RWPE2 (cell line): ENCODE data around the gene CCNO.
A peak's percentile ranks its signal among the peaks of the same experiment; 100 is the strongest.

Source experiments
- ATAC-seq: fragments of 200-7000 bp; cut with Tn5 transposase; 3 replicates; pipeline ENCODE4 v1.9.1; 2021; ENCODE audit warnings: low read depth
- DNase-seq: peaks from one replicate; pipeline ENCODE4 v3.0.0-alpha.2; 2020; ENCODE audit warnings: low spot score
- H3K27ac ChIP-seq: fragments of 450-650 bp; 2 replicates; pipeline ENCODE4 v1.5.1; 2017; ENCODE audit warnings: mild to moderate bottlenecking; ENCODE audit not compliant: poor library complexity, severe bottlenecking
- H3K27me3 ChIP-seq: fragments of 250-450 bp; sonication (Bioruptor Pico); 2 replicates; pipeline ENCODE4 v1.5.1; 2021; ENCODE audit warnings: mild to moderate bottlenecking, moderate library complexity; ENCODE audit not compliant: insufficient read depth, poor library complexity, severe bottlenecking
- H3K36me3 ChIP-seq: fragments of 250-450 bp; sonication (Bioruptor Pico); 2 replicates; pipeline ENCODE4 v1.5.1; 2020; ENCODE audit warnings: low read depth, mild to moderate bottlenecking, moderate library complexity
- H3K4me1 ChIP-seq: fragments of 250-450 bp; sonication (Bioruptor Pico); 2 replicates; pipeline ENCODE4 v1.5.1; 2021; ENCODE audit warnings: mild to moderate bottlenecking, moderate library complexity; ENCODE audit not compliant: insufficient read depth, poor library complexity, severe bottlenecking
- H3K4me3 ChIP-seq: fragments of 250-450 bp; sonication (Bioruptor Pico); 2 replicates; pipeline ENCODE4 v1.5.1; 2021; ENCODE audit warnings: mild to moderate bottlenecking, moderate library complexity; ENCODE audit not compliant: severe bottlenecking
- H3K9me3 ChIP-seq: fragments of 250-450 bp; sonication (Bioruptor Pico); 2 replicates; pipeline ENCODE4 v1.5.1; 2021; ENCODE audit warnings: mild to moderate bottlenecking, moderate library complexity; ENCODE audit not compliant: severe bottlenecking
- CTCF ChIP-seq: fragments of 450-650 bp; IDR thresholded peaks from one replicate; pipeline ENCODE4 v1.5.1; 2017; ENCODE audit warnings: mild to moderate bottlenecking, moderate library complexity; ENCODE audit not compliant: poor library complexity, severe bottlenecking

CCNO gene

GRCh38 chr5:55188656-55189540 is 44.5 kb downstream of the CCNO start:
- no peak for TF ChIP-seq CTCF

GRCh38 chr5:55187370-55187769 is 46.0 kb downstream of the CCNO start:
- no peaks in the 10 kb centered on the region for H3K36me3 ChIP-seq
- H3K9me3 ChIP-seq: no peaks in the 10 kb centered on the region
- peaks cover 2% of the 10 kb centered on the region for H3K27me3 ChIP-seq
- no peak for DNase-seq
- ATAC-seq: peak; percentile 72
- peaks cover 8% of the 10 kb centered on the region for H3K4me1 ChIP-seq
- no peak overlapping the region for H3K4me3 ChIP-seq
- no peak overlapping the region for H3K27ac ChIP-seq
- peak; percentile 81 for TF ChIP-seq CTCF

More at GRCh38 chr5:55188656-55189540, 44.5 kb downstream of the CCNO start:
- Histone ChIP-seq H3K36me3 (no peaks in the 10 kb centered on the region), H3K27ac (no peak overlapping the region), H3K27me3 (peaks cover 4% of the 10 kb centered on the region), H3K9me3 (no peaks in the 10 kb centered on the region), H3K4me1 (peaks cover 8% of the 10 kb centered on the region), H3K4me3 (no peak overlapping the region)
- ATAC-seq (peak; percentile 35; the same call in 2 of the 3 replicates), DNase-seq (no peak)
